Immature natural killer cell (primary cell): Measurements from ENCODE around the gene PPRC1. TPM values are rescaled to one million over a fixed set of nuclear protein-coding genes. Genes with fewer than 3 reads are reported as not detected.

ENCODE experiments used
- DNase-seq, 3 donors: peaks; one replicate each; pipeline ENCODE4 v3.0.0; 2022; ENCODE audit warnings: mixed read lengths in 1 of 3
- H3K27ac Mint-ChIP-seq, 6 donors: one replicate each; pipeline ENCODE4 v1.8.0; 2020; ENCODE audit warnings: mixed read lengths in 6 of 6, mild to moderate bottlenecking in 5 of 6, inconsistent platforms in 4 of 6, moderate library complexity in 3 of 6
- H3K27me3 Mint-ChIP-seq, 3 donors: one replicate each; pipeline ENCODE4 v1.8.0; 2020 to 2021; ENCODE audit warnings: low read depth in 3 of 3, mild to moderate bottlenecking in 3 of 3, mixed read lengths in 3 of 3, moderate library complexity in 3 of 3, inconsistent platforms in 1 of 3
- H3K36me3 Mint-ChIP-seq, 3 donors: one replicate each; pipeline ENCODE4 v1.8.0; 2020; ENCODE audit warnings: mixed read lengths in 3 of 3, inconsistent platforms in 2 of 3, mild to moderate bottlenecking in 2 of 3
- H3K4me1 Mint-ChIP-seq, 2 donors: one replicate each; pipeline ENCODE4 v1.8.0; 2020; ENCODE audit warnings: inconsistent platforms in 2 of 2, mild to moderate bottlenecking in 2 of 2, mixed read lengths in 2 of 2, moderate library complexity in 1 of 2
- H3K4me3 Mint-ChIP-seq, 5 donors: one replicate each; pipeline ENCODE4 v1.8.0; 2020; ENCODE audit warnings: mild to moderate bottlenecking in 5 of 5, mixed read lengths in 5 of 5, inconsistent platforms in 3 of 5, moderate library complexity in 3 of 5
- H3K9me3 Mint-ChIP-seq, 6 donors: one replicate each; pipeline ENCODE4 v1.8.0; 2020; ENCODE audit warnings: mild to moderate bottlenecking in 6 of 6, mixed read lengths in 6 of 6, inconsistent platforms in 4 of 6, moderate library complexity in 3 of 6
- polyA plus RNA-seq, 3 donors: library from polyadenylated mRNA; unstranded; fragments of 300-500 nt; fragmentation: Illumina TruSeq; gene quantifications; one replicate each; pipeline ENCODE4 v1.2.3, GENCODE V29; 2021

PPRC1 gene
- polyA plus RNA-seq, 3 donors from 2014 or later: 3.8 to 10.9 (median 7.5) TPM

DNA sequence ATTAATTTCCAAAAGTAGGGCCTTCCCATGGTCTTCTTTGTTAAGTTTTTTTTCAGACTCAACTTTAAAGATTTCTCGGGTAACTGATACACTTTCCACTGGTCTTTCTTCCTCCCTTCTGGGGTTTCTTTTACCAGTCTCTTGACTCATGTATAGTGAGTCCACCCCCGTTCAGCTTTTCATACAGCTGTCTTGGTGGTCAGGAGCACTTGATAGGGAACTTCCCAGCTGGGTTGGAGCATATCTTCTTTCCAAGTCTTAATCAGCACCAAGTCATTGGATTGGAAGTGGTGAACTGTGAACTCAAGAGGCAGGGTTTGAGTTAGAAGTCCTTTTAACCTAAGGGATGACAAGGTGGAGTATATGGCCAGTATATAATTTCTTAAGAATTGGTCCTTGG lies 64.1 kb downstream of the PPRC1 start:
- Mint-ChIP-seq H3K4me1 (no peaks in the 10 kb centered on the region), H3K27ac (no peak overlapping the region), H3K36me3 (no peaks in the 10 kb centered on the region), H3K27me3 (peaks cover 0 to 3% (median 2%) of the 10 kb centered on the region in 3 donors), H3K9me3 (no peaks in the 10 kb centered on the region), H3K4me3 (no peak overlapping the region)
- no peak for DNase-seq

DNA sequence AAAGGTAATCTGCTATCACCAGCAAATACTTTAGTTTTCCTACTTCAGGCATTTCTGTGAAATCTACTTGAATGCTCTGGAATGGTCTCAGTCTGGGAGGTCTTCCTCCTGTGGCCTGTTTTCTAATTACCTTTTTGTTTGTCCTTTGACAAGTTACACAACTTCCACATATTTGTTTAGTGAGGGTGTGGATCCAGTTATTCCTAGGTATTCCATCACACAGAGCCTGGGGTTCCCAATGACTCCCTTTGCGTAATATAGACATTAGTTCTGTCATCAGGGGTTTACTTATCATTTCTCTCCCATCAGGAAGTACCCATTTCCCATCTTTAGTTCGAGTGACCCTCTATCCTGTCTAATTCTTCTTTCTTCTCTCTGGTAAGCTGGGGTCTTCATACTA lies 65.2 kb downstream of the PPRC1 start:
- Mint-ChIP-seq H3K9me3 (no peaks in the 10 kb centered on the region), H3K36me3 (no peaks in the 10 kb centered on the region), H3K4me1 (no peaks in the 10 kb centered on the region), H3K27ac (no peak overlapping the region), H3K4me3 (no peak overlapping the region), H3K27me3 (peaks cover 0 to 3% (median 2%) of the 10 kb centered on the region in 3 donors)
- DNase-seq: no peak

Other genes starting within 250 kb of the PPRC1 start
- 10 to 100 TPM; 14.4 to 19.8 (median 17.5) TPM for gene ARMH3, start 76.9 kb upstream of the PPRC1 start, polyA plus RNA-seq
- 10 to 100 TPM; 33.3 to 38.4 (median 34.0) TPM for gene HPS6, start 67.7 kb upstream of the PPRC1 start, polyA plus RNA-seq
- 10 to 100 TPM in 2 of 3 donors, 1 to 10 TPM in 1; 5.5 to 24.8 (median 24.2) TPM for gene LDB1, start 12.7 kb upstream of the PPRC1 start, polyA plus RNA-seq
- gene NOLC1, start 19.3 kb downstream of the PPRC1 start, polyA plus RNA-seq: 10 to 100 TPM; 15.1 to 80.4 (median 29.4) TPM
- gene ELOVL3, start 93.3 kb downstream of the PPRC1 start, polyA plus RNA-seq: not detected
- not detected for gene PITX3, start 108.5 kb downstream of the PPRC1 start, polyA plus RNA-seq
- gene GBF1, start 112.5 kb downstream of the PPRC1 start, polyA plus RNA-seq: 10 to 100 TPM in 1 of 3 donors, 1 to 10 TPM in 2; 3.5 to 23.2 (median 7.3) TPM